Right atrium auricular region (tissue), 2 donors: ENCODE measurements around the gene FOXN3. TPM values are rescaled to one million over a fixed set of nuclear protein-coding genes. Genes with fewer than 3 reads are reported as not detected.

ENCODE experiments used
- DNase-seq: peaks from one replicate; pipeline ENCODE4 v3.0.0-alpha.2; 2019; ENCODE audit warnings: low spot score
- H3K27ac ChIP-seq, 2 donors: fragments of 200-600 bp; sonication (generic); 1 replicate in 1 of 2; 2 replicates in 1 of 2; pipeline ENCODE4 v1.5.1; 2016 to 2019
- H3K27me3 ChIP-seq, 2 donors: fragments of 200-600 bp; sonication (generic); one replicate each; pipeline versions ENCODE4 v1.5.1 to v1.6.0; 2017 to 2019
- H3K36me3 ChIP-seq: fragments of 200-600 bp; sonication (generic); one replicate; pipeline ENCODE4 v1.5.1; 2016
- H3K4me1 ChIP-seq, 2 donors: fragments of 200-600 bp; sonication (generic); one replicate each; pipeline versions ENCODE4 v1.5.1 to v1.6.0; 2017 to 2019
- H3K4me3 ChIP-seq, 2 donors: fragments of 200-600 bp; sonication (generic); 1 replicate in 1 of 2; 2 replicates in 1 of 2; pipeline ENCODE4 v1.5.1; 2017 to 2019; ENCODE audit warnings: mild to moderate bottlenecking in 1 of 2, moderate library complexity in 1 of 2
- H3K9me3 ChIP-seq, 2 donors: fragments of 200-600 bp; sonication (generic); one replicate each; pipeline ENCODE4 v1.5.1; 2019
- CTCF ChIP-seq, 2 donors: fragments of 200-600 bp; sonication (generic); IDR thresholded peaks; one replicate each; pipeline ENCODE4 v1.5.1; 2019; ENCODE audit warnings: antibody characterized with exemption in 2 of 2
- total RNA-seq, 2 donors: library from RNA; depleted of rRNA; stranded (reverse); fragments of >200 nt; gene quantifications; one replicate each; pipeline ENCODE4 v1.1.0, GENCODE V29; 2016

Gene FOXN3
- total RNA-seq, 2 donors from 2014 or later = 80.1 to 90.3 TPM

GRCh38 chr14:89356496-89356895 lies 60.5 kb downstream of the FOXN3 start:
- Histone ChIP-seq H3K9me3 (no peaks in the 10 kb centered on the region), H3K4me1 (peaks cover 2 to 29% of the 10 kb centered on the region in 2 donors), H3K27me3 (no peaks in the 10 kb centered on the region), H3K27ac (no peak overlapping the region), H3K36me3 (no peaks in the 10 kb centered on the region), H3K4me3 (no peak overlapping the region)
- no peak for TF ChIP-seq CTCF (IDR thresholded peaks at IDR 0.05)
- DNase-seq = no peak

DNA sequence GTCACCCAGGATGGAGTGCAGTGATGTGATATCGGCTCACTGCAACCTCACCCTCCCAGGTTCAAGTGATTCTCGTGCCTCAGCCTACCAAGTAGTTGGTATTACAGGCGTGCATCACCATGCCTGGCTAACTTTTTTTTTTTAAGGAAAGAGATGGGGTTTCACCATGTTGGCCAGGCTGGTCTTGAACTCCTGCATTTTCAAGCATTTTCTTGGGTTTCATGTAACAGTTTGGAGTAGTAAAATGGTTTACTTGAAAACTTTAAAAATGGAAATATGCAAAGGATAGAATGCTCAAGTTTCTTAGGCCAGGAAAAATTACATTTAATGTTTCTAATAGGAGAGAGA lies 63.3 kb downstream of the FOXN3 start:
- DNase-seq = no peak
- peaks cover 2 to 28% of the 10 kb centered on the region in 2 donors for H3K4me1 ChIP-seq
- no peak for TF ChIP-seq CTCF (IDR thresholded peaks at IDR 0.05)

DNA sequence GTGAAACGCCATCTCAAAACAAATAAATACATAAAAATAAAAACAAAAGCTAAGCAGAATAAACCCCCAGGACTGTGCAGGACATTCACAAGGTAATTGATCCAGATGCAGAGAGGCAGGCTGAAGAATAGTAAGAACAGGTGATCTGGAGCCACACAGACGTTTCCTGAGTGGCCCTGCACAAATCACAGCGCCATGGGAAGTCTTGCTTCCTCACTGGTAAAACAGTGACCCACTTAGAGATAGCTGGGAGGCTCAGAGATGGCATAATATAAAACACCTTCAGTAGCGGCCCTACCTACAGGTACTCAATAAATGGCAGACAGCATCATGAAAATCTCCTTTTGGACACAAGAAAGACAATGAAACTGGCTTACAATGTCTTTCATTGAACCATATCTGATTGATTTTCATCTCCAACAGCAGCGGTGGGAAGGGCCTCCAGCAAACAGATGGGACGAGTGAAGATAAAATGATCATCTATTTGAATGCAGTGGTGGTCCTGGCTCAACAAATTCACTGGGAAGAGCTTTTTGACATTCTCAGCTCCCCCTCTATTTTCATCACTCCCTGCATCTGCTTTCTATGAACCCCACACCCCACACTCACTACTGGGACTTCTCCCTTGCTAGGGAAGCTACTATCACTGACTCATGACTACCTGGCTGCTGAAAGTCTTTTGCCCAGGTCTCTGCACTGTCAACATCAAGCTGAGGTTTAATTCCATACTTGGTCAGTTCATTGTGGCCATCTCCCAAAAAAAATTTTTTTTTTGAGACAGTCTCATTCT lies 63.9 kb downstream of the FOXN3 start:
- peaks cover 2 to 28% of the 10 kb centered on the region in 2 donors for H3K4me1 ChIP-seq
- no peak overlapping the region for H3K4me3 ChIP-seq
- no peak for DNase-seq
- TF ChIP-seq CTCF (IDR thresholded peaks at IDR 0.05) = no peak
- H3K27me3 ChIP-seq = no peaks in the 10 kb centered on the region
- H3K27ac ChIP-seq = no peak overlapping the region
- peaks cover 15% of the 10 kb centered on the region for H3K36me3 ChIP-seq
- H3K9me3 ChIP-seq = no peaks in the 10 kb centered on the region

More for the DNA sequence above, 63.3 kb downstream of the FOXN3 start:
- no peak overlapping the region for H3K27ac ChIP-seq
- H3K27me3 ChIP-seq = no peaks in the 10 kb centered on the region
- peaks cover 15% of the 10 kb centered on the region for H3K36me3 ChIP-seq
- no peak overlapping the region for H3K4me3 ChIP-seq
- H3K9me3 ChIP-seq = no peaks in the 10 kb centered on the region

DNA sequence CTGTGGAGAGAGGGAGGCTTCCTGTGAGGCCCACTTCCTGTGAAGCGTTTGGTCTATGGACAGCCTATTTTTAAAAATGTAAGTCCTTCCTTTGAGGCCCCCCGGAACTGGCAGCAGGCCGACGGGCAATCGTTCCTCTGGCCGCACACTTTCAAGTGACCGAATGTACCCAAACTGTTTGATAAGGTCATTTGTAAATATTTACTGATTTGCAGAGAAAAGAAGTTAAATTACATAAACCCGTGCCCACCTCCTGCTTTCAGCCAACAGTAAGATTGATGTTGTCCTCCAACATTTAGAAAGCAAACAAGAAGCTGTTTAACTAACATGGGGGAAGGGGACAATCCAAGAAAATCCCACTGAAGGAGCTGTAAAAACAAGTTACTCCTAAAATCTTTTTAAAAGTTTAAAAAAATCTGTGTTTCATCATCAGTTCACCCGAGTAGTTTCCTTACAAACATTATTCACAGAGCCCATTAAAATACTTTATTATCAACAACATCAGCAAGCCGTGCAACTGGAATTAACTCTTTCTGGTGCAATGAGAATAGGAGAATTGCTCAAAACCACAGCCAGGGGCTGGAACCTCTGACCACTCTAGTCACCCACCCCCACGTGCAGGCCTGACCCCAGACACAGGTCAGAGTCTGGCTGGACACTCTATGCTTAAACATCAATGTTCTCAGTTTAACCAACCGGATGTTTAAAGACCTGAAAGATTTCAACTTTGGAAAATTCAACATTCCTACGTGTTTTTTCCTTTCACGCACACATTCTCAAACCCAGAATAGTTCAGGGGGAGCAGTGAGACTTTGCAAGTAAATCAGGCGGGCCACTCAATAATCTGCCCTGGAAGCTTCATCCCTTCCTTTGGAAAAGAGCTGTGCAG lies 65.3 kb downstream of the FOXN3 start:
- DNase-seq = no peak
- Histone ChIP-seq H3K27me3 (no peaks in the 10 kb centered on the region), H3K9me3 (no peaks in the 10 kb centered on the region), H3K27ac (peak overlapping the region; percentile 38), H3K4me3 (no peak overlapping the region), H3K36me3 (peaks cover 15% of the 10 kb centered on the region), H3K4me1 (peaks cover 0 to 28% of the 10 kb centered on the region in 2 donors)
- TF ChIP-seq CTCF (IDR thresholded peaks at IDR 0.05) = no peak

- peak overlapping the region; percentile 38 for H3K27ac ChIP-seq
- H3K36me3 ChIP-seq = peaks cover 15% of the 10 kb centered on the region
- H3K4me3 ChIP-seq = no peak overlapping the region
- H3K9me3 ChIP-seq = no peaks in the 10 kb centered on the region
- H3K4me1 ChIP-seq = peaks cover 0 to 28% of the 10 kb centered on the region in 2 donors
- DNase-seq = no peak
- no peaks in the 10 kb centered on the region for H3K27me3 ChIP-seq
- no peak for TF ChIP-seq CTCF (IDR thresholded peaks at IDR 0.05)
These were observed 65.9 kb downstream of the FOXN3 start for GRCh38 chr14:89351221-89351515.
